ENCODE measurements around the gene LYZL4.

- TF ChIP-seq CTCF (IDR thresholded peaks at IDR 0.05; ENCODE audit: low read depth, low read length, poor library complexity, severe bottlenecking) (no peak), EZH2phosphoT487 (IDR thresholded peaks at IDR 0.05; ENCODE audit: borderline replicate concordance, low read length) (no peak)
These were observed 32.9 kb upstream of the LYZL4 start for GRCh38 chr3:42443292-42443691.
